Measurements from ENCODE around the gene KRTAP3-1. TPM values are rescaled to one million over a fixed set of nuclear protein-coding genes. Genes with fewer than 3 reads are reported as not detected.

Gene KRTAP3-1
- total RNA-seq, 1 experiment from 2014 or later, result not detected

GRCh38 chr17:40992666-40993065 lies 16.3 kb downstream of the KRTAP3-1 start (continued):
- TF ChIP-seq ZNF425 (CRISPR knock-in tag; conservative IDR thresholded peaks at IDR 0.05) (no peak), FOXJ3 (CRISPR knock-in tag; IDR thresholded peaks at IDR 0.05; ENCODE audit: borderline replicate concordance) (no peak), IRF1 (CRISPR knock-in tag; IDR thresholded peaks at IDR 0.05) (no peak), TEAD4 (CRISPR knock-in tag; IDR thresholded peaks at IDR 0.05) (no peak), RORB (CRISPR knock-in tag; IDR thresholded peaks at IDR 0.05) (no peak), HMGA2 (CRISPR knock-in tag; IDR thresholded peaks at IDR 0.05) (no peak)

- TF ChIP-seq ZNF232 (CRISPR knock-in tag; IDR thresholded peaks at IDR 0.05), result no peak
- TF ChIP-seq ZNF219 (CRISPR knock-in tag; IDR thresholded peaks at IDR 0.05; ENCODE audit: borderline replicate concordance), result no peak
- TF ChIP-seq MXD4 (CRISPR knock-in tag; IDR thresholded peaks at IDR 0.05; ENCODE audit: borderline replicate concordance), result no peak
- no peak for TF ChIP-seq SOX15 (CRISPR knock-in tag; IDR thresholded peaks at IDR 0.05)
- no peak for TF ChIP-seq MAX (CRISPR knock-in tag; IDR thresholded peaks at IDR 0.05)
- no peak for TF ChIP-seq ZNF317 (CRISPR knock-in tag; IDR thresholded peaks at IDR 0.05; ENCODE audit: borderline replicate concordance, low read depth)
- TF ChIP-seq NR3C1 (CRISPR knock-in tag; conservative IDR thresholded peaks at IDR 0.05; ENCODE audit: low read depth), result no peak
- Mint-ChIP-seq H3K4me3 (no peak overlapping the region), H3K36me3 (no peaks in the 10 kb centered on the region), H3K4me1 (peaks cover 2% of the 10 kb centered on the region; the same call in 1 of the 2 replicates), H3K27me3 (ENCODE audit: low read depth) (no peaks in the 10 kb centered on the region), H3K27ac (no peak overlapping the region), H3K9me3 (peaks cover 11% of the 10 kb centered on the region)
- no peak for ATAC-seq
- ChIA-PET CTCF (interaction anchor here (0.5 kb wide), 1 partner anchor 630 kb away, joined by 3 read pairs; no protein-coding TSS in a partner anchor), POLR2A (no interaction called here)
- DNase-seq (ENCODE audit: low spot score), result no peak
Observed at GRCh38 chr17:40986920-40987319, 22.0 kb downstream of the KRTAP3-1 start.

GRCh38 chr17:40984226-40984625 lies 24.7 kb downstream of the KRTAP3-1 start, which contains the start of gene KRT40:
KRT40 (minus strand) TSS chr17:40984326; CDS start chr17:40984273, 53 bp downstream.
- ATAC-seq, result no peak
- H3K4me1 Mint-ChIP-seq, result peaks cover 17% of the 10 kb centered on the region
- H3K27me3 Mint-ChIP-seq (ENCODE audit: low read depth), result no peaks in the 10 kb centered on the region
- ChIA-PET CTCF (interaction anchor here (0.5 to 0.7 kb wide), 2 partner anchors 21 to 680 kb away, joined by 3 read pairs; no protein-coding TSS in a partner anchor), POLR2A (no interaction called here)
- no peak within 1 kb of the TSS for H3K4me3 Mint-ChIP-seq
- peaks cover 5% of the 10 kb centered on the region for H3K9me3 Mint-ChIP-seq
- no peak for DNase-seq (ENCODE audit: low spot score)
- H3K27ac Mint-ChIP-seq, result no peak within 1 kb of the TSS
- H3K36me3 Mint-ChIP-seq, result no peaks in the 10 kb centered on the region
- TF ChIP-seq ZMAT4 (CRISPR knock-in tag; IDR thresholded peaks at IDR 0.05) (no peak), SMAD3 (CRISPR knock-in tag; IDR thresholded peaks at IDR 0.05; ENCODE audit: borderline replicate concordance) (no peak), TP53 (CRISPR knock-in tag; IDR thresholded peaks at IDR 0.05) (no peak), ELF4 (CRISPR knock-in tag; IDR thresholded peaks at IDR 0.05; ENCODE audit: low read depth) (no peak), GRHL2 (CRISPR knock-in tag; IDR thresholded peaks at IDR 0.05; ENCODE audit: insufficient replicate concordance, severe bottlenecking) (no peak), NR2C2 (CRISPR knock-in tag; IDR thresholded peaks at IDR 0.05) (no peak), ZNF671 (CRISPR knock-in tag; IDR thresholded peaks at IDR 0.05) (no peak), STAT6 (CRISPR knock-in tag; conservative IDR thresholded peaks at IDR 0.05; ENCODE audit: low read depth) (no peak), NFATC4 (CRISPR knock-in tag; IDR thresholded peaks at IDR 0.05) (no peak), E2F4 (CRISPR knock-in tag; IDR thresholded peaks at IDR 0.05; ENCODE audit: borderline replicate concordance, low read depth) (no peak), ZSCAN18 (CRISPR knock-in tag; IDR thresholded peaks at IDR 0.05) (no peak), IRF2 (CRISPR knock-in tag; IDR thresholded peaks at IDR 0.05; ENCODE audit: borderline replicate concordance, low read depth) (no peak), ETV6 (CRISPR knock-in tag; IDR thresholded peaks at IDR 0.05) (no peak)

All from WTC11 (cell line).